GM10248 (cell line): Measurements from ENCODE around the gene SH3PXD2A.

Experiments
- CTCF ChIA-PET: fragments of 300-600 bp; sonication (Branson Sonifier 250); formaldehyde crosslinking; extraction: SDS; loops from one replicate; lab custom pipeline; 2021; ENCODE audit warnings: antibody characterized with exemption; lab: Yijun Ruan, JAX
- POLR2A ChIA-PET: fragments of 350-650 bp; sonication (Branson Sonifier 250); formaldehyde crosslinking; extraction: SDS; loops from one replicate; lab custom pipeline; 2020; ENCODE audit warnings: antibody characterized with exemption; lab: Yijun Ruan, JAX
- DNase-seq: peaks from one replicate; pipeline ENCODE4 v3.0.0; 2012; ENCODE audit errors: extremely low spot score
- TF ChIP-seq, protein P1 (sequence below): IDR thresholded peaks from 2 replicates; pipeline ENCODE4 v1.5.1; 2012; ENCODE audit warnings: mild to moderate bottlenecking, low read depth; ENCODE audit errors: extremely low read depth, missing control alignments, control extremely low read depth

SH3PXD2A gene

DNA sequence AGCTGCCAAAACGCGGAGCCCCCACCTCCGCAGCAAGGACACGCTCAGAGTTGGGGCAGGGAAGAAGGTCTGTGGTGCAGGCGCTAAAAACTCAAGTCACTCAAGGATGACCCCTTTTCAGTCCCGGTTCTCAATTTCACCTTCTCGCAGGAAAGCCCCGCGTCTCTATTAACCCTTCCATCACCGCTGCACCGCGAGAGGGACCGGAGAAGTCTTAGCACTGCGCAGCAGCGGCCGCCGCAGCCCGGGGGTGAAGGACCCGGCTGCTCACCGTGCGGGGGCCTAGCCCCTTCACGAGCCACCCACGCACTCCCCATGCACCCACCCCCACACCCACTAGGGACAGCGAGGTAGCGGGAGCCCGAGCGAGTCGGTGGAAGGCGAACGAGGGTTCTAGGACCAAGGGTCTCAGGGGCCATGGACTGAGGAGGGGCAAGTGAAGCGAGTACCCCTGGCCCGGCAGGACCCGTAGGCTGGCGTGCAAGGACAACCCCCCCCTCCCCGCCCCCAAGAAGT lies 162.9 kb downstream of the SH3PXD2A start:
- ChIA-PET CTCF (interaction anchor here (10.5 kb wide), 1 partner anchor 91 kb away, joined by 196 read pairs; no protein-coding TSS in a partner anchor), POLR2A (no interaction called here)
- peak; percentile 88 for DNase-seq
- TF ChIP-seq, protein P1, sequence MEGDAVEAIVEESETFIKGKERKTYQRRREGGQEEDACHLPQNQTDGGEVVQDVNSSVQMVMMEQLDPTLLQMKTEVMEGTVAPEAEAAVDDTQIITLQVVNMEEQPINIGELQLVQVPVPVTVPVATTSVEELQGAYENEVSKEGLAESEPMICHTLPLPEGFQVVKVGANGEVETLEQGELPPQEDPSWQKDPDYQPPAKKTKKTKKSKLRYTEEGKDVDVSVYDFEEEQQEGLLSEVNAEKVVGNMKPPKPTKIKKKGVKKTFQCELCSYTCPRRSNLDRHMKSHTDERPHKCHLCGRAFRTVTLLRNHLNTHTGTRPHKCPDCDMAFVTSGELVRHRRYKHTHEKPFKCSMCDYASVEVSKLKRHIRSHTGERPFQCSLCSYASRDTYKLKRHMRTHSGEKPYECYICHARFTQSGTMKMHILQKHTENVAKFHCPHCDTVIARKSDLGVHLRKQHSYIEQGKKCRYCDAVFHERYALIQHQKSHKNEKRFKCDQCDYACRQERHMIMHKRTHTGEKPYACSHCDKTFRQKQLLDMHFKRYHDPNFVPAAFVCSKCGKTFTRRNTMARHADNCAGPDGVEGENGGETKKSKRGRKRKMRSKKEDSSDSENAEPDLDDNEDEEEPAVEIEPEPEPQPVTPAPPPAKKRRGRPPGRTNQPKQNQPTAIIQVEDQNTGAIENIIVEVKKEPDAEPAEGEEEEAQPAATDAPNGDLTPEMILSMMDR, result peak; percentile 2

DNA sequence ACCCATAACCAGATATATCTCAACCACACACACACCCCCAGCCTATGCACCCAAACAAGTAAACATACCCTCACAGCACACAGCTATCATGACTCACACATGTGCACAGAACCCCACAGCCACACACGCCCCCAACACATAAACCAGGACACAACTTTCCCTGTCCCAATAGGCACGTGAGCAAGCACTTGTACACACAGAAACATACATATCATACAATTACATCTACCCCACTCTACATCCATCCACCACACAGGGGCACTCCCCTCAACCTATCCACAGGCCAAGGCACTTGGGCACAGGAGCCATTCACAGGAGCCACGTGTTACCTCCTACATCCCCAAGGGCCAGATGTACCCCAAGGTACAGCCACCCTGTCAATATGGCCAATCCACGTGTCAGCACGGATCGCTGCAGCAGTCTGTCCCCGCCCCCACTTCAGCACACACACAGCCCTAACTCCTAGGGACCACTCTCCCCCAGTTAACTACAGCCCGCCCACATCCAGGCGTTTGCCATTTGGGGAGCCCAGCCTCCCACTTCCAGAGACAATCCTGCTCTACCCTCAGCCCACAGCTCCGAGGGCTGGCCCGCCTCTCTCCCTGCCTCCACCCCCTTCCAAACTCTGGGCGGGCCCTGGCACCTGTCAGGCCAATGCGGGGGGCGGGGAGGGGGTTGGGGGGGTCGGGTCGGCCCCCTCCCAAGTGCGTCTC lies 163.5 kb downstream of the SH3PXD2A start:
- TF ChIP-seq, protein P1, result no peak
- DNase-seq, result peak; percentile 73
- CTCF ChIA-PET, result interaction anchor here (1.5 to 10.5 kb wide), 2 partner anchors 8 to 91 kb away, joined by 3 to 196 read pairs; no protein-coding TSS in a partner anchor
- POLR2A ChIA-PET, result no interaction called here

DNA sequence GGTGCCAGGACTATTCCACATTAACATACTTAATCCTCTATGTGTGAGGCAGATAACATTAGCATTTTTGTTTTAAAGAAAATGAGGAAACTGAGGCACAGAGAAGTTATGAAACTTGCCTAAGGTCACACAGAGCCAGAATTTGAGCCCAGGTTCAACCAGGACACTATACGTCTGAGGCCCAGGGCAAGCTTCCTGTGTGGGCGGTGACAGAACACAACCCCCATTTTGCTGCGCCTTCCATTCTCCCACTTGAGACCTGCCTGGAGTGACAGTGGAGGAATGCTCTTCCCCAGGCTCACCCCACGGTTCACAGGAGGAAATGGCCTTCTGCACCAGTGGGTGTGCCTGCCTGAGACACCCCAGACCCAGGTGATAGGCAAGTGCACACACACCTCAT lies 164.1 kb downstream of the SH3PXD2A start:
- DNase-seq, result no peak
- TF ChIP-seq, protein P1, result no peak
- ChIA-PET POLR2A (no interaction called here), CTCF (interaction anchor here (1.5 to 10.5 kb wide), 4 partner anchors 8 to 99 kb away, joined by 3 to 196 read pairs (median 14); no protein-coding TSS in a partner anchor)

DNA sequence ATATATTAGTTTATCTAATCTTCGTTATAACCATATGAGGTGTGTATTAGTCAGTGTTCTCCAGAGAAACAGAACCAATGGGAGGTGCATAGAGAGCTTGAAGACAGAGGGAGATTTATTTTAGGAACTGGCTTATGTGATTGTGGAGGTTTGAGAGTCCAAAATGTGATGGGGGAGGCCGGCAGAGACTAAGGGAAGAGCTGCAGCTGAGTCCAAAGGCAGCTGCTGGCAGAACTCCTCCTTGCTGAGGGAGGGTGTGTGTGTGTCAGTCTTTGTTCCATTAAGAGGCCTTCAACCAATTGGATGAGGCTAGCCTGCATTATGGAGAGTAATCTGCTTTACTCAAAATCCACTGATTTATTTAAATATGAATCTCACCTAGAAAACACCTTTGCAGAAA lies 165.1 kb downstream of the SH3PXD2A start:
- no peak for DNase-seq
- ChIA-PET CTCF (interaction anchor here (1.0 to 10.5 kb wide), 6 partner anchors 9 to 98 kb away, joined by 3 to 196 read pairs (median 6); no protein-coding TSS in a partner anchor), POLR2A (no interaction called here)
- TF ChIP-seq, protein P1, result no peak

DNA sequence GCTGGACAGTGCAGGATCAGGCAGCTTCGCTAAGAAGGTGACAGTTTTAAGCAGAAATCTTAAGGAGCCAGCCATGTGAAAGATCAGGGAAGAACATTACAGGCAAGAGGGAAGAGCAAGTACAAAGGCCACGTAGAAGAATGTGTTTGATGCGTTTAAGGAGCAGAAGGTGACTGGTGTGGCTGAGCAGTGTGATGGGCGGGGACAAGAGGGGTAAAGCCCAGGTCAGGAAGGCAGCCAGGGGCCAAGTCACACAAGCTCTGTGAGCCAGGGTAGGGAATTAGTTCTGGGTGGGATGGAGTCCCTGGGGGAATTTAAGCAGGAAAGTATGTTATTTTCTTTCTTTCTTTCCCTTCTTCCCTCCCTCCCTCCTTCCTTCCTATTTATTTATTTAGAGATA lies 166.9 kb downstream of the SH3PXD2A start:
- TF ChIP-seq, protein P1, result no peak
- CTCF ChIA-PET, result interaction anchor here (2.9 to 10.5 kb wide), 4 partner anchors 9 to 96 kb away, joined by 9 to 196 read pairs (median 24); no protein-coding TSS in a partner anchor
- no peak for DNase-seq
- POLR2A ChIA-PET, result no interaction called here

DNA sequence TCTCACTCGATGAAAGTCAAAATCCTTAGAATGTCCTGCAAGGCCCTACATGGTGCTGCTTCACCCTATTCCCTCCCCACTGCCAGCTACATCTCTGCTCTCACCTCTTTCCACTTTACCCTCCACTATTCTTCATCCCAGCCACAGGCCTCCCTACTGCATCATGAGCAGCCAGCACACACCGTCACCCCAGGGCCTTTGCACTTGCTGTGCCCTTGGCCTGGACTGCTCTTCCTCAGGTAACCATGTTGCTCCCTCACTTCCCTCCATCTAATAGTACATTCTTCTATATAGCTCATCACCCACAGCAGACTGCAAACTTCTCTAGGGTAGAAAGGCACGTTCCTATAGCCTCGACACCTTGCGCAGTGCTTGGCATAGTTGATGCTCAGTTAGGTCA lies 167.7 kb downstream of the SH3PXD2A start:
- ChIA-PET POLR2A (no interaction called here), CTCF (interaction anchor here (1.5 to 10.5 kb wide), 12 partner anchors 9 to 99 kb away, joined by 6 to 196 read pairs (median 20); no protein-coding TSS in a partner anchor)
- no peak for DNase-seq
- TF ChIP-seq, protein P1, result no peak
